HS-5 (cell line): ENCODE results near the gene GRHL1.
"Not testable (repeated sequence)": the region's sequence is repeated elsewhere in the genome, so short reads cannot be mapped to it uniquely, and the experiment has no call there.

ENCODE experiments used
- DNase-seq: peaks from one replicate; pipeline ENCODE4 v3.0.0-alpha.2; 2012; ENCODE audit warnings: low read depth

GRHL1 gene

GRCh38 chr2:10009811-10010781, 58.6 kb downstream of the GRHL1 start:
- no peak for DNase-seq

- DNase-seq: not testable (repeated sequence)
Measured at GRCh38 chr2:10010861-10011605, 59.5 kb downstream of the GRHL1 start.

GRCh38 chr2:10011606-10012325, 60.3 kb downstream of the GRHL1 start:
- DNase-seq: not testable (repeated sequence)

GRCh38 chr2:10012366-10012962, 61.0 kb downstream of the GRHL1 start:
- not testable (repeated sequence) for DNase-seq

- DNase-seq: no peak
Measured at GRCh38 chr2:10012963-10013461, 61.5 kb downstream of the GRHL1 start.

GRCh38 chr2:10013651-10014417, 62.3 kb downstream of the GRHL1 start:
- not testable (repeated sequence) for DNase-seq

GRCh38 chr2:10014418-10015190, 63.1 kb downstream of the GRHL1 start:
- no peak for DNase-seq

GRCh38 chr2:10015376-10015989, 64.0 kb downstream of the GRHL1 start:
- not testable (repeated sequence) for DNase-seq

- DNase-seq: no peak
Measured at GRCh38 chr2:10016001-10016801, 64.7 kb downstream of the GRHL1 start.

GRCh38 chr2:10016802-10017258, 65.3 kb downstream of the GRHL1 start:
- DNase-seq: no peak

- DNase-seq: no peak
Measured at GRCh38 chr2:10017313-10017941, 65.9 kb downstream of the GRHL1 start.

GRCh38 chr2:10019174-10019573, 67.7 kb downstream of the GRHL1 start:
- DNase-seq: no peak

- DNase-seq: no peak
Measured at GRCh38 chr2:10019602-10020400, 68.3 kb downstream of the GRHL1 start.

- no peak for DNase-seq
Measured at GRCh38 chr2:10022041-10022421, 70.5 kb downstream of the GRHL1 start.

- DNase-seq: no peak
Measured at GRCh38 chr2:10022445-10022844, 71.0 kb downstream of the GRHL1 start.

GRCh38 chr2:10022966-10023662, 71.6 kb downstream of the GRHL1 start:
- DNase-seq: no peak
